ENCODE measurements around the gene TXNL4B. TPM values are rescaled to one million over a fixed set of nuclear protein-coding genes. Genes with fewer than 3 reads are reported as not detected.

TXNL4B gene
- total and polyA plus RNA-seq, 4 donors: 5.0 to 11.6 (median 7.5) TPM

GRCh38 chr16:72064361-72064894 is 29.0 kb downstream of the TXNL4B start:
- Histone ChIP-seq H3K9me3 (ENCODE audit: control insufficient read depth in 4 of 4, low read length in 3 of 4) (no peaks in the 10 kb centered on the region), H3K4me3 (ENCODE audit: low read depth in 1 of 3, low read length in 3 of 3) (peak overlapping the region; percentile 26 to 66 (median 55)), H3K36me3 (ENCODE audit: control insufficient read depth in 4 of 4, insufficient read depth in 3 of 4, low read depth in 1 of 4, low read length in 3 of 4) (peaks cover 0 to 11% (median 5%) of the 10 kb centered on the region in 4 donors), H3K4me1 (ENCODE audit: control insufficient read depth in 4 of 4, insufficient read depth in 4 of 4, low read length in 3 of 4) (peaks cover 1 to 28% (median 15%) of the 10 kb centered on the region in 4 donors), H3K9ac (ENCODE audit: low read depth in 1 of 2, low read length in 2 of 2) (peak overlapping the region; percentile 2 to 46), H3K27me3 (ENCODE audit: control insufficient read depth in 4 of 4, insufficient read depth in 4 of 4, low read length in 3 of 4) (no peaks in the 10 kb centered on the region), H3K27ac (ENCODE audit: low read depth in 1 of 2, low read length in 2 of 2) (peak overlapping the region; percentile 20 to 66)
- no peak for DNase-seq (ENCODE audit: low spot score)
- TF ChIP-seq RXRA (IDR thresholded peaks at IDR 0.05): no peak
- TF ChIP-seq GABPA (IDR thresholded peaks at IDR 0.05 in 1 of 2, conservative IDR thresholded peaks at IDR 0.05 in 1 of 2): no peak
- no peak for TF ChIP-seq EGR1 (IDR thresholded peaks at IDR 0.05; ENCODE audit: low read depth in 2 of 2)
- TF ChIP-seq, protein P1, sequence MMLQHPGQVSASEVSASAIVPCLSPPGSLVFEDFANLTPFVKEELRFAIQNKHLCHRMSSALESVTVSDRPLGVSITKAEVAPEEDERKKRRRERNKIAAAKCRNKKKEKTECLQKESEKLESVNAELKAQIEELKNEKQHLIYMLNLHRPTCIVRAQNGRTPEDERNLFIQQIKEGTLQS (IDR thresholded peaks at IDR 0.05): no peak
- no peak for TF ChIP-seq NR2F2 (IDR thresholded peaks at IDR 0.05)
- no peak for TF ChIP-seq HNF4G (IDR thresholded peaks at IDR 0.05)
- TF ChIP-seq RAD21 (IDR thresholded peaks at IDR 0.05): no peak
- TF ChIP-seq JUND (IDR thresholded peaks at IDR 0.05): peak in 1 of 2 donors; percentile 44
- WGBS: 48% methylated on average over 10 of the region's 10 CpGs

DNA sequence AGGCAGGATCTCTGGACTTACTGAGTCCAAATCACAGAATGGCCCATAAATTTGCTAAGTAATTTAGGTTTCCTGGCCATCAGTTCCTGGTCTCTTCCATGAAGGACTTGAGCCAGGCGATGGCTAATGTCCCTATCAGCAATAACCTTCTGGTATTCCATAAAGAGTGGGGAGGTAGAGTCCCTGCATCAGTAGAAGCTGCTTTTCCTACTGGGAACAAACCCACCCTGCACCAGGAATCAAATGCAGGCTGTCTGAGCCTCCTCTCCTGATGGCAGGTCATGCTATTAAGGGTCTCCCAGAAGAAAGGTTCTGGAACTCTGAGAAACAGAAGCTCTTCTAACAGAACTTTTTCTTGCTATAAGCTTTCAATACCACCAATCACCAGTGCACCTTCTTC is 31.9 kb downstream of the TXNL4B start:
- TF ChIP-seq NR2F2 (IDR thresholded peaks at IDR 0.05): no peak
- TF ChIP-seq, protein P2, sequence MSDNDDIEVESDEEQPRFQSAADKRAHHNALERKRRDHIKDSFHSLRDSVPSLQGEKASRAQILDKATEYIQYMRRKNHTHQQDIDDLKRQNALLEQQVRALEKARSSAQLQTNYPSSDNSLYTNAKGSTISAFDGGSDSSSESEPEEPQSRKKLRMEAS (IDR thresholded peaks at IDR 0.05): peak; percentile 44
- peak; percentile 11 for TF ChIP-seq CTCF (IDR thresholded peaks at IDR 0.05; ENCODE audit: low read depth, low read length, missing input control)
- TF ChIP-seq, protein P3, sequence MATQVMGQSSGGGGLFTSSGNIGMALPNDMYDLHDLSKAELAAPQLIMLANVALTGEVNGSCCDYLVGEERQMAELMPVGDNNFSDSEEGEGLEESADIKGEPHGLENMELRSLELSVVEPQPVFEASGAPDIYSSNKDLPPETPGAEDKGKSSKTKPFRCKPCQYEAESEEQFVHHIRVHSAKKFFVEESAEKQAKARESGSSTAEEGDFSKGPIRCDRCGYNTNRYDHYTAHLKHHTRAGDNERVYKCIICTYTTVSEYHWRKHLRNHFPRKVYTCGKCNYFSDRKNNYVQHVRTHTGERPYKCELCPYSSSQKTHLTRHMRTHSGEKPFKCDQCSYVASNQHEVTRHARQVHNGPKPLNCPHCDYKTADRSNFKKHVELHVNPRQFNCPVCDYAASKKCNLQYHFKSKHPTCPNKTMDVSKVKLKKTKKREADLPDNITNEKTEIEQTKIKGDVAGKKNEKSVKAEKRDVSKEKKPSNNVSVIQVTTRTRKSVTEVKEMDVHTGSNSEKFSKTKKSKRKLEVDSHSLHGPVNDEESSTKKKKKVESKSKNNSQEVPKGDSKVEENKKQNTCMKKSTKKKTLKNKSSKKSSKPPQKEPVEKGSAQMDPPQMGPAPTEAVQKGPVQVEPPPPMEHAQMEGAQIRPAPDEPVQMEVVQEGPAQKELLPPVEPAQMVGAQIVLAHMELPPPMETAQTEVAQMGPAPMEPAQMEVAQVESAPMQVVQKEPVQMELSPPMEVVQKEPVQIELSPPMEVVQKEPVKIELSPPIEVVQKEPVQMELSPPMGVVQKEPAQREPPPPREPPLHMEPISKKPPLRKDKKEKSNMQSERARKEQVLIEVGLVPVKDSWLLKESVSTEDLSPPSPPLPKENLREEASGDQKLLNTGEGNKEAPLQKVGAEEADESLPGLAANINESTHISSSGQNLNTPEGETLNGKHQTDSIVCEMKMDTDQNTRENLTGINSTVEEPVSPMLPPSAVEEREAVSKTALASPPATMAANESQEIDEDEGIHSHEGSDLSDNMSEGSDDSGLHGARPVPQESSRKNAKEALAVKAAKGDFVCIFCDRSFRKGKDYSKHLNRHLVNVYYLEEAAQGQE (IDR thresholded peaks at IDR 0.05): no peak
- TF ChIP-seq EGR1 (IDR thresholded peaks at IDR 0.05; ENCODE audit: low read depth in 2 of 2): no peak
- TF ChIP-seq, protein P4, sequence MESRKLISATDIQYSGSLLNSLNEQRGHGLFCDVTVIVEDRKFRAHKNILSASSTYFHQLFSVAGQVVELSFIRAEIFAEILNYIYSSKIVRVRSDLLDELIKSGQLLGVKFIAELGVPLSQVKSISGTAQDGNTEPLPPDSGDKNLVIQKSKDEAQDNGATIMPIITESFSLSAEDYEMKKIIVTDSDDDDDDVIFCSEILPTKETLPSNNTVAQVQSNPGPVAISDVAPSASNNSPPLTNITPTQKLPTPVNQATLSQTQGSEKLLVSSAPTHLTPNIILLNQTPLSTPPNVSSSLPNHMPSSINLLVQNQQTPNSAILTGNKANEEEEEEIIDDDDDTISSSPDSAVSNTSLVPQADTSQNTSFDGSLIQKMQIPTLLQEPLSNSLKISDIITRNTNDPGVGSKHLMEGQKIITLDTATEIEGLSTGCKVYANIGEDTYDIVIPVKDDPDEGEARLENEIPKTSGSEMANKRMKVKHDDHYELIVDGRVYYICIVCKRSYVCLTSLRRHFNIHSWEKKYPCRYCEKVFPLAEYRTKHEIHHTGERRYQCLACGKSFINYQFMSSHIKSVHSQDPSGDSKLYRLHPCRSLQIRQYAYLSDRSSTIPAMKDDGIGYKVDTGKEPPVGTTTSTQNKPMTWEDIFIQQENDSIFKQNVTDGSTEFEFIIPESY (IDR thresholded peaks at IDR 0.05): no peak
- H3K27ac ChIP-seq (ENCODE audit: low read depth in 1 of 2, low read length in 2 of 2): peak overlapping the region; percentile 82 to 87
- H3K9ac ChIP-seq (ENCODE audit: low read depth in 1 of 2, low read length in 2 of 2): no peak overlapping the region
- no peaks in the 10 kb centered on the region for H3K9me3 ChIP-seq (ENCODE audit: control insufficient read depth in 4 of 4, low read length in 3 of 4)
- H3K27me3 ChIP-seq (ENCODE audit: control insufficient read depth in 4 of 4, insufficient read depth in 4 of 4, low read length in 3 of 4): no peaks in the 10 kb centered on the region
- no peak overlapping the region for H3K4me3 ChIP-seq (ENCODE audit: low read depth in 1 of 3, low read length in 3 of 3)
- H3K4me1 ChIP-seq (ENCODE audit: control insufficient read depth in 4 of 4, insufficient read depth in 4 of 4, low read length in 3 of 4): peaks cover 1 to 23% (median 13%) of the 10 kb centered on the region in 4 donors
- no peak for DNase-seq (ENCODE audit: low spot score)
- 38% methylated on average over 1 of the region's 1 CpG for WGBS
- peaks cover 0 to 6% (median 3%) of the 10 kb centered on the region in 4 donors for H3K36me3 ChIP-seq (ENCODE audit: control insufficient read depth in 4 of 4, insufficient read depth in 3 of 4, low read depth in 1 of 4, low read length in 3 of 4)
